HG02938 (cell line): Measurements from ENCODE around the gene GPR137B.
"Not testable (repeated sequence)": the region's sequence is repeated elsewhere in the genome, so short reads cannot be mapped to it uniquely, and the experiment has no call there.

ENCODE experiments used
- ATAC-seq: cut with Tn5 transposase; IDR thresholded peaks from one replicate; pipeline ENCODE4 v1.9.1; 2021; ENCODE audit warnings: mild to moderate bottlenecking, moderate library complexity; ENCODE audit not compliant: unreplicated experiment

Gene GPR137B

DNA sequence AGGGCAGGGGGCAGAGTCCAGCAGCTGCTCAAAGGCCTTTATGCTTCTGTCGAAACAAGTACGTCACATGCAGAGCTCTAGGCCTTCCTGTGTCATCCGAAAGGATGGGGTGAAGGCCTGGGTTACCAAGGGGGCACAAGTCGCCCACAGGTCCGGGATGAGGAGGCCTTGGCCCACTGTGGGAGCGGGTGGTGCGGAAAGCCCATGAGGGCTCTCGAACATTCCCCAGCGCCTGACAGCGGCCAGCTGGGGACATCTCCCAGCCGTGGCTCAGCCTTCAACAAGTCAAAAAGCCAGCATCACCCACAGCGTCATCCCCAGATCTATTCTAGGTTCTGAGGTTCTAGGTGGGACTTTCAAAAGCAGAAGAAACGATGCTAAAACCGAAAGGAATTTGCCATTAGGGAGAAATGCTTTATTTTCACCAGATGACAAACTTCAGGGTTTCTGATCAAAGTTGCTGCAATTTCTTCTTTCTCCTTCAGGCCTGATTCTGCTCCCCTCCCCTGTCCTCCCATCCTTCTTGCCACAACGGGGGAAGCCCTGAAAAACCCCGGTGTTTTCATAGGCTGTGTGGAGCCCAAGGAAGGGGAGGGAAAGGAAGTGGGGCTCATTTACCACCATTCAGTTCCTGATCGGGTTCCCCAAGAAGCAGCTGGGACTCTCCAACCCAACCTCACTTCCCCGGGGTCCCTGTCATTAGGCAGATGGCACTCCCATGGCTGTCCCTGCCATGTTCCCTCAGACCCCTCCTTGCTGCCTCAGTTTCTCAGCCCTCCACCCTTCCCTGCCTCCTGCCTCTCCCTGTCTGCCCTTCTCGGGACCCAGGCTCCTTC lies 17.6 kb downstream of the GPR137B start:
- ATAC-seq: peak; percentile 46

DNA sequence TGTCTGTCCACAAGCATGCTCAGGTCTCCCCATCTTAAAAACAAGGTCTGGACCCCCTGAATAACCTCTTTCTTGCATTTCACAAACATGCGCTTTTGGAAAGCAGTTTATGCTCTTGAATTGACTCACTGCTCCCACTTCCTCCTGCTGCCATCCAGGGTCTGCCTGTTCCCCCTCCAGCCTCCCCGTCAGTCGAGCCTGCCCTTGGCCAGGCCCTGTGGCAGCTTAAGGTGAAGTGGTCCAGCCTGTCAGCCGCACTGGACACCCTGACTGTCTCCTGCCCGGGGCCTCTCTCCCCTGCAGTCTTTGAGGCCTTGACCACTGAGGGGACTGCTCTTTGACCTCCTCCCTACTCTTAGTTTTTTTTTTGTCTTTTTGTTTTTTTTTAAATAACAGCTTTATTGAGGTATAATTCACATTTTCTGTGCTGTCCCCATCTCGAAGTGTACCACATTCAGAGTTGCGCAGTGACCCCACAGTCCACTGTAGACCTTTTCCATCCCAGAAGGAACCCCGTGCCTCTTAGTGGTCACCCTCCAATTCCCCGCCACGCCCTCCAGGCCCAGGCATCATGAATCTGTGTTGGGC lies 18.3 kb downstream of the GPR137B start:
- ATAC-seq: no peak

DNA sequence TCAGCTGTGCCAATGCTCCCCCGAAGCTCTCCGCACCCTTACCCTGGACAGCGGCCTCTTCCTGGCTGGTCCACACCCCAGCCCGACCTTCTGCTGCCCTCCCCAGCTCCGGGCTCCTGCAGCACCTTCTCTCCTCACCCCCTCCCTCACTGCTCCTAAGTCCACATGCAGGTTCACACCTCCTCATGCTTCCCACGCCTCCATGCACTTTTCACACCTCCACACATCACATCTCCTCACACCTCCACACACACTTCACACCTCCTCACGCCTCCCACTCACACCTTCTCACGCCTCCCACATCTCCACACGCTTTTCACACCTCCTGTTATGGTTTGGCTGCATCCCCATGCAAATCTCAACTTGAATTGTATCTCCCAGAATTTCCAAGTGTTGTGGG lies 18.9 kb downstream of the GPR137B start:
- no peak for ATAC-seq

DNA sequence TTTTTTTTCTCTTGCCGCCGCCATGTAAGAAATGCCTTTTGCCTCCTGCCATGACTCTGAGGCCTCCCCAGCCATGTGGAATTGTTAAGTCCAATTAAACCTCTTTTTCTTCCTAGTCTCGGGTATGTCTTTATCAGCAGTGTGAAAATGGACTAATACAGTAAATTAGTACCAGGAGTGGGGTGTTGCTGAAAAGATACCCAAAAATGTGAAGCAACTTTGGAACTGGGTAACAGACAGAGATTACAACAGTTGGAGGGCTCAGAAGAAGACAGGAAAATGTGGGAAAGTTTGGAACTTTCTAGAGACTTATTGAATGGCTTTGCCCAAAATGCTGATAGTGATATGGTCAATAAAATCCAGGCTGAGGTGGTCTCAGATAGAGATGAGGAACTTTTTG lies 19.4 kb downstream of the GPR137B start:
- ATAC-seq: not testable (repeated sequence)

DNA sequence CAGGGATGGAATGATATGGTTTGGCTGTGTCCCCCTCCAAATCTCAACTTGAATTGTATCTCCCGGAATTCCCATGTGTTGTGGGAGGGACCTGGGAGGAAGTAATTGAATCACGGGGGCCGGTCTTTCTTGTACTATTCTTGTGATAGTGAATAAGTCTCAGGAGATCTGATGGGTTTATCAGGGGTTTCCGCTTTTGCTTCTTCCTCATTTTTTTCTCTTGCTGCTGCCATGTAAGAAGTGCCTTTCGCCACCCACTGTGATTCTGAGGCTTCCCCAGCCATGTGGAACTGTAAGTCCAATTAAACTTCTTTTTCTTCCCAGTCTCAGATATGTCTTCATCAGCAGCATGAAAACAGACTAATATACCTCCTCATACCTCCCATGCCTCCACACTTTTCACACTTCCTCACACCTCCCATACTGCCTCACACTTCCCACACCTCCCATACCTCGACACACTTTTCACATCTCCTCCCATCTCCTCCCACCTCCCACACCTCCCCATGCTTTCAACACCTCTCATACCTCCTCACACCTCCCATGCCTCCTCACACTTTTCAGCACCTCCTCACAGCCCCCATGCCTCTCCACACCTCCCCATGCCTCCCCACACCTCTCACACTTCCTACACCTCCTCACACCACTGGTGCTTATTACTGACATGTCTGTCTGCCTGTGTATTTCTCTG lies 21.3 kb downstream of the GPR137B start:
- ATAC-seq: no peak

DNA sequence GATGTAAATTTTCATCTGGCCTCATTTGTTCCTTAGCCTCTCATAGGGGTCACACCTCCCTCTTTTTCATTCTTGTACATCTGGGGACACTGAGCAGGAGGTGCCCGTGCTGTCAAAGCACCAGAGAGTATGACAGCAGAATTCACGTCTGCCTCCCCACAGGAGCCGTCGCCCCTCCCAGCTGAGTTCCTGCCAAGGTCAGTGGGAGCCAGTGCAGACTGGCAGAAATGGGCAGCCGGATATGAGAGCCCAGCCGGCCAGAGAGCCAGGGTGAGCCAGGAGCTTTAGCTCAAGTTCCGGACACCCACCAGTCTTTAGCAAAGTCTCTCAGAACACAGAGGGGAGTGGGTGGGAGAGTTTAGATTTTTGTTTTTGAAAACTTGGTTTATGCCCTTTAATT lies 21.9 kb downstream of the GPR137B start:
- ATAC-seq: no peak

DNA sequence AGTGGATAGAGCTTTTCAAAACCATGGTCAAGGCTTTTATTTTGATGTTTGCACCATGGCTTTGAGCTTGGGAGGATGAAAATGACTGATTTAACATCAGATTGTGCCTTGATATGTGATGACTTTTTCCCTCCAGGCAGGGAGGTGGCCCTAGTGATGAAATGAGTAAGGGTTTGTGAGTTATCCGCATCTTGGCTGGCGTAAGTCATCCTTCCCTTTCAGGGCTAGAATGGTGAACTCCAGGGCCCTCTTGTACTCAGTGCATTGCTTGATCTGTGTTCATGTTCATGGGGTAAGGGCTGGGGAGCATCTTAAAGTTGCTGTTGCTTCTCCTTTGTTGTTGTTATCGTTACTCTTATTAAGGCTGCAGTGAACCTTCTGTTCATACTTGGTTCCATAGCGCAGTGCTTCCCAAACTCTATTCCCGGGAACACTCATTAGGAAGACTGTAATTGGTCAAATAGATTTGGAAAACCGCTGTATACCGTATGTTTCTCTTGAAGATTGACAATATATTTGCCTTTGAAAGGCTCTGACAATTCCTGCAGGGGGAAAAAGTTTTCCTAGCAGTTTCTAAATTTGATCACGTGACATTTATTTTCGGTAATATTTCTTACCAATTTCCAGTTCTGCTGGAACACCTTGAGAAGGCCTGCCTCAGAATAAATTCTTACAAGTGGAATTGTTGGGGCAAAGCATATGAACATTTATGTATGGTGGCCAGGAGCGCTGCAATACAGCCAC lies 23.1 kb downstream of the GPR137B start:
- ATAC-seq: no peak

DNA sequence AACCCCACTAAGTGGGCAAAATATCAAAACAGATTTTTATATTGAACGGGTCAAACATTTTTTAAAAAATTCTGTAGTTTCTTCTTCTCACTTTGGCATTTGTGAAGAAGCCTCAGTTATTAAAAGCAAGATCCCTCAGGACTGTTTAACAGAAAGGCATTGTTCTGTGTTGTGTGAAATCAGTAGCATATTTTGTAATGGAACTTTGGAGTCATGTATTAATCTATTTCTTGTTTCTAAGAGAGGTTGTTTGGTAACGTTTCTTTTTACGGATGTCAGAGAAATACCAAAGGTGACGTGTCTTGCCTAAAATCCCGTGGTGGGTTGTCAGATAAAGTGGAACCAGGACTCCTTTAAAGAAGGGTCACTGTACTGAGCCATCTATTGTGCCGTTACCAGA lies 23.7 kb downstream of the GPR137B start:
- no peak for ATAC-seq

DNA sequence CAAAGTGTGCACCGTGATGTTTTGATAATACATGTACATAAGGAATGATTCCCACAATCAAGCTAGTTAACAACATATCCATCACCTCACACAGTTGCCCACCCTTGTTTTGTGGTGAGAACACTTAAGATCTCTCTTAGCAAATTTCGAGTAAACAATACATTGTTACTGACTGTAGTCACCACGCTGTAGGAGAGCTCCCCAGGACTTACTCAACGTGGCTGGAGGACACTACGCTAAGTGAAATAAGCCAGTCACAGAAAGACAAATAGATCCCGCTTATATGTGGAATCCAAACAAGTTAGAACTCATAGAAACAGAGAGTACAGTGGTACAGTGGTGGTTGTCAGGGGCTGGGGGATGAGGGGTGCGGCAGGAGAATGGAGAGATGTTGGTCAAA lies 24.8 kb downstream of the GPR137B start:
- no peak for ATAC-seq

DNA sequence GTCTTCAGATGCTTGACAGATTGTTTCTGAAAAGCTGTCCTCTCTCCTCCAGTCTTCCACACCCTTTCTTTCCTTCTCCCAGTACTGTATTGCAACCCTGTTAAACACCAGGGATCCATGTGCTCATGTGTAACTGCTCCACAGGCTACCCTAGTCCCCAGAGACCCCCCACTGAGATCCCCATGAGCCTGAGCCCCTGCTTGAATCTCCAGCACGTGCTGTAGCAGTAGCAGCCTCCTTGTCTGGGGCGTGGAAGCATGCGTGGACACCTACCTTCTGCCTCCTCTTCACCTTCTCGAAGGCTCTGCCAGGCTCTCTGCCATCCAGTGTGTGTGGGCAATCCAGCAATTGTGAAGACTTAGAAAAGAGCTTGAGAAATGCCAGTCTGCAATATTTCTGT lies 25.2 kb downstream of the GPR137B start:
- no peak for ATAC-seq

DNA sequence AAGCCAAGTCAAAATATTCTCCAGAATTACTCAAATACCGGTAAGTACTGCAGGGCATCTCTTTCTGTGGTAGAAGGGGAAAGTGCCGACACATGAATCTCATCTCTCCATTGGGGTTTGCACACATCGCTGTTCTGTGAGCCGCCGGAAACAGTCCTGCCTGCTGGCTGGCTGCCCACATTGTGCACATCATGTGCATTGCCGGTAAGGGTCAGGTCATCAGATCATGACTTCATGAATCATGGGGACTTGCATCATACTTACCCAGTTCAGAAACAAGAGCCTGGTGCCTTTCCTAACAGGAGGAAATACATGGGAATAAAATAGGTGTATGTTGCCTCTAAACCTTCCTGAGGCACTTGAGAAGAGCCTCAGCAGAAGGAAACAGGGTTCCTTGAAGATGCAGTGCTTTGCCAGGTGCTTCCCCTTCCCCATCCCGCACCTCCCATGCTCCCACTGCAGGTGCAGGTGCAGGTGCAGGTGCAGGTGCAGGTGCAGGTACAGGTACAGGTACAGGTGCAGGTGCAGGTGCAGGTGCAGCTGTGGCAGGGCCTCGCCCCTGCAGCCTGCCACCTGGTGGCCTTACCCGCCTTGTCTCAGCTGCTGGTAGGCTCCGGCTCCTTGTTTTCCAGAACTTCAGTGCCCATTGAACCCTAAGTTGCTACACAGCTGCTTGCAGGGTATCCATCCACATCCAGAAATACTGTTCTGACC lies 26.5 kb downstream of the GPR137B start:
- ATAC-seq: no peak

DNA sequence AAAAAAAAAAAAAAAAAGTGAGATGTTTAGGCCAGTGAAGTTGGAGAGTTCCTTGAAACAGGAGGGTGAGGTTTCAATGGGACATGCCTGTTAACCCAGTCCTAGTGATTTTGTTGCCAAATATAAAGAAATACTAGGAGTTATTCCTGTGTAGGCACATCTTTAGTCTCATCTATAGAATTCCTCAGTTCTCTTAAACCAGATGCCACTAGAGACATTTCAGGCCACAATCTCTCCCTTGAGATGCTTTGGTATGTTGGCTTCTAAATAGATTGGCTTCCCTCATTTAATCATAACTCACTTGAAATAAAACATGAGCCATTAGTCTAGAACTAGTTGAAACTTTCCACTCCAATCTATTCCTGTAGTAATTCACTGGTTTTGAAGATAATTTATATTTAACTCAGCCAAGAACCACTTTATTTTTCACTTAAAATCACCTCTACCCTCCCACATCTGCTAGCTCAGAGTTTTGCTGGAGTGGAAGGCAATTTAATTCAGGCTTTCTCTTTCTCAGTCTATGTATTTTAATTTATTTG lies 29.8 kb downstream of the GPR137B start:
- no peak for ATAC-seq

DNA sequence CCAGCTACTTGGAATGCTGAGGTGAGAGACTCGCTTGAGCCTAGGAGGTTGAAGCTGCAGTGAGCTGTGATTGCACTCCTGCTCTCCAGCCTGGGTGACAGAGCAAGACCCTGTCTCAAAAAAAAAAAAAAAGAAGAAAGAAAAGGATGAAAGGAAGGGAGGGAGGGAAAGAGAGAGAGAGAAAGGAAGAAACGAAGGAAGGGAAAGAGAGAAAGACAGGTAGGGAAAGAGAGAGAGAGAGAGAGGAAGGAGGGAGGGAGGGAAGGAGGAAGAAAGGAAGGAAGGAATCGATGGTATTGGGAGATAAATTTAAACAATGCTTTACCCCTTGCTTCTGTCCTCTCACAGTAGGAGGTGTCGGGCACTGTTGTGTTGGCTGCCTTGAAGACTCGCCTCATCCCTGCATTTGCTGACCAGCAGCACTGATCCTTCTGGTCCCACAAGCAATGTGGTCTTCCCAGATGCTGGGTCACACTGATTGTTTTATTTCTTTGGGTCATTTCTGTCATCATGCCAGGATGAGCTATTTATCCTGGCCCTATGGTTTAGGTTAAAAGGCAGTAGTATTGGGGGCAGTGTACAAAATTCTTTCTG lies 30.9 kb downstream of the GPR137B start:
- ATAC-seq: no peak

DNA sequence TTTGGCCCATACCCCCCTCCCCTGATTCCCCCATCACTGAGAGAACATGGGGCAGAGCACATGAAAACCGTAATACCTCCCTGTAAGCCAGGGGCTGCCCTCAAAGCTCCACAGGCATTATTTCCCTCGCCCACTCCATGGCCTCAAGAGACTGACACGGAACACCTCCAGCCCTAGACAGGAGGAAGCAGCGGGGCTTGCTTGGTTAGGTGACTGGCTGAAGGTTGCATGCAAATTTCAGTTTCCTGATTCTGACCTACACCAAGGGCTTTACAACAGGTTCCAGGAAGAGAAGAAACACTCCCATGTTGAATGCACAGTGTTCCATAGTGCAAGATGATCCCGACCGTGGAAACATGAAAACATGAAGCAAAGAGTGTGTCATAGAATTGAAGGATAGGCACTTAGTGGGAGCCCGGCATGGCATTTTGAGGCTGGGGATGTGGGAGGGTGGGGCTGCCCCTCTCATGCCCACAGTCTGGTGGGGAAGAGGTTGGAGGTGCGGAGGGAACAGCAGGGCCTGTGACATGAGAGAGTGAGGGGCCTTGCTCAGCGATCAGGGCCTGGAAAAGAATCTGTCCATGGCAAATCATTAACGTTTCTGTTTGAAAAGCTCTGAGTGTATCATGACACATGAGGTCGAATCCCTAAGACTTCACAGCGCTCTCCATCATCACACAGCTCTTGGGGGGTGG lies 33.5 kb downstream of the GPR137B start:
- ATAC-seq: no peak

DNA sequence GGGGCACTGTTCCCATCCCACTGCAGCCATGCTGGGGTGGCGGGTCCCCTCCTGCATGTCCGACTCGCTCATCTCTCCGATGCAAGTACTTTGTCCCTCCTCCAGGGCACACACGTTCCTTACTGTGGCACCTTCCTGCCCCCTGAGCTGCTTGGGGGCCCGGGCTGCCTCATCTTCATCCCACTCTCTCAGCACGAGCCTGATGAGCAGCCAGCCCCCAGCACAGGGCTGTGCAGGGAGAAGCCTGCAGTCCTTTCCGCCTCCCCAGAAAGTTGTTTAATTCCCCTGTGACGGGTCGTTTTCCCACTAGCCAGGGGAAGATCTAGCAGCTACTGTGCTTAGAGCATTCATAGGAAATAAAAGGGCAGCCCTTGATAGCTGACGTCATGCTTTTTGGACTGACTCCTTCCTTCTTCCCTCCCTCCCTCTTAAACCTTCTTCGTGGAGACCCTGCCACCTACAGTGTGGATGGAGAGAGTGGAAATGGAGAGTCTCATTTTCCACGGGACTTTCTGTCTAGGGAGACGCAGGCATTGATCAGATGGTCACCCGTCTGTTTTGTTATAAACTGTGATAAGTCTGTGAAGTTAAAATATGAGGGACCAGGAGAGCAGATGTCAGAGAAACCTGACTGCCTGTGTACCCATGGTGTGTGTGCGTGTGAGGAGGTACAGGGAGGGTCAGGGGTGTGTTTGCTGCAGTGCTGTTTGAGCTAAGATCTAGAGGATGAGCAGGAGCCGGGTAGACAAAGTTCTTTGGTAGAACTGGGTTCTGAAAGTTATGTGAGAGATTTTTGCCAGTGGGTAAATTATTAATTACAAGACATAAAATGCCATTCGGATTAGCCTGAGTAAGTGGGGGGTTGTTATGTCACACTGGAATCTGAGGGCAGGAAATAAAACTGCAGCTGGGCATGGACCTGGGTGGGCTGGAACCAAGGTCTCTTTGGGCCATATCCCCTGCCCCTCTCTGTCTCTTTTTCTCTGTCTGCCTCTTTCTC lies 34.3 kb downstream of the GPR137B start:
- ATAC-seq: no peak

DNA sequence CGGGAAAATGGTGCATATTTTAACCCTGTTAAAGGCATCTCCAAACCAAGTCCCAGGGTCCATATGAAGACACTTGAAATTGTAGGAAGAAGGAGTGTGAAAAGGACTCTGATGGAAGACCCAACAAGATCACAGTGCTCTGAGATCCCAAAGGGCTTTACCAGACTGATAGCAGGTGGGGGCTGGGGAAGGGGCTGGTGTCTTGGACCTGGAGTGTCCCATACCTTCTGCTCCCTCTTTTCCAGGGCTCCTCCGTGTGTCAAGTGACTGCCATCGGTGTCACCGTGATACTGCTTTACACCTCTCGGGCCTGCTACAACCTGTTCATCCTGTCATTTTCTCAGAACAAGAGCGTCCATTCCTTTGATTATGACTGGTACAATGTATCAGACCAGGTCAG lies 37.3 kb downstream of the GPR137B start:
- no peak for ATAC-seq

DNA sequence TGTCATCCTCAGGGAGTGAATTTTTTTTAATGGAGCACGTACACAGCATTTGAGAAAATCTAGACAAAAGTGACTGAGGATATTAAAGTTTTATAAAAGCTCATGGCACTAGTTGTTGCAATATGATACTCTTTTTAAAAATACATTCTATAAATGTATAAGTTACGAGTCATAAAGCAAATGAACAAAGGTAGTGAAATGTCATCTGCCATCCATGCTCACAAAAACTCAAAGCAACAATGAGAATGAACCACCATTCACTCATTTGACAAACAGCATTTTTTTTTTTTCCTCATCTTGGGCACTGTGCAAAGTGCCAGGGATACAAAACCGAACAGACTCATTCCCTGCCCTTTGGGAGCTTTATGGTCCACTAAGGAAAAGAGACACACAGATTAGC lies 38.7 kb downstream of the GPR137B start:
- ATAC-seq: no peak

DNA sequence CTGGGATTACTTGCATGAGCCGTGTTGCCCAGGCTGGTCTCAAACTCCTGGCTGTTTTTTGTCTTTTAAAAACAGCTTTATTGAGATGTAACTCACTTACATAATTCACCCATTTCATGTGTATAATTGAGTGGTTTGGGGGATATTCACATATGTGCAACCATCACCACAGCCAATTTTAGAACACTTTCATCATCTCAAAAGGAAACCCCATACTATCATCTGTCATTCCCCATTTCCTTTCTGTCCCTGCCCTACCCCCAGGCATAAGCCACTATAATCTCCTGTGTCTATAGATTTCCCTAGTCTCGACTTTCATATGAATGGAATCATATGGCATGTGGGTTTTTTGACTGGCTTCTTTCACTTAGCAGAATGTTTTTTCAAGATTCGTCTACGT lies 43.3 kb downstream of the GPR137B start:
- no peak for ATAC-seq
